Coronary artery (tissue), 2 donors: ENCODE results near the gene GNS.

Experiments
- DNase-seq: peaks from one replicate; pipeline ENCODE4 v3.0.0-alpha.2; 2017; ENCODE audit warnings: low spot score
- H3K27ac ChIP-seq, 2 donors: fragments of 200-600 bp; sonication (generic); one replicate each; pipeline ENCODE4 v1.5.1; 2016 to 2019
- H3K4me3 ChIP-seq: fragments of 200-600 bp; sonication (generic); 2 replicates; pipeline ENCODE4 v1.5.1; 2016; ENCODE audit warnings: mild to moderate bottlenecking, moderate library complexity
- CTCF ChIP-seq: fragments of 200-600 bp; sonication (generic); IDR thresholded peaks from one replicate; pipeline ENCODE4 v1.5.1; 2019; ENCODE audit warnings: antibody characterized with exemption

GNS gene

GRCh38 chr12:64685050-64685449 lies 74.2 kb downstream of the GNS start:
- no peak for DNase-seq
- H3K27ac ChIP-seq, result no peak overlapping the region
- TF ChIP-seq CTCF, result no peak
- no peak overlapping the region for H3K4me3 ChIP-seq

- TF ChIP-seq CTCF, result no peak
- no peak for DNase-seq
- Histone ChIP-seq H3K27ac (peak overlapping the region; percentile 73 to 84), H3K4me3 (no peak overlapping the region)
Measured at GRCh38 chr12:64683816-64684543, 75.2 kb downstream of the GNS start.

- TF ChIP-seq CTCF, result no peak
- no peak for DNase-seq
- peak overlapping the region; percentile 31 for H3K4me3 ChIP-seq
- peak overlapping the region; percentile 73 to 84 for H3K27ac ChIP-seq
Measured at GRCh38 chr12:64682572-64683277, 76.5 kb downstream of the GNS start.

GRCh38 chr12:64681200-64682052 lies 77.8 kb downstream of the GNS start:
- Histone ChIP-seq H3K27ac (peak overlapping the region; percentile 84 to 89), H3K4me3 (no peak overlapping the region)
- no peak for TF ChIP-seq CTCF
- no peak for DNase-seq

- H3K27ac ChIP-seq, result peak overlapping the region; percentile 84 to 89
- H3K4me3 ChIP-seq, result peak overlapping the region; percentile 54
- DNase-seq, result no peak
- TF ChIP-seq CTCF, result no peak
Measured at GRCh38 chr12:64680235-64680634, 79.0 kb downstream of the GNS start.

- TF ChIP-seq CTCF, result no peak
- Histone ChIP-seq H3K27ac (peak overlapping the region; percentile 84 to 89), H3K4me3 (peak overlapping the region; percentile 54)
- DNase-seq, result peak; percentile 85
Measured at GRCh38 chr12:64679487-64680001, 79.7 kb downstream of the GNS start.
